ENCODE results near the gene FOXO3.
"Not testable (repeated sequence)": the region's sequence is repeated elsewhere in the genome, so short reads cannot be mapped to it uniquely, and the experiment has no call there.

The FOXO3 gene

DNA sequence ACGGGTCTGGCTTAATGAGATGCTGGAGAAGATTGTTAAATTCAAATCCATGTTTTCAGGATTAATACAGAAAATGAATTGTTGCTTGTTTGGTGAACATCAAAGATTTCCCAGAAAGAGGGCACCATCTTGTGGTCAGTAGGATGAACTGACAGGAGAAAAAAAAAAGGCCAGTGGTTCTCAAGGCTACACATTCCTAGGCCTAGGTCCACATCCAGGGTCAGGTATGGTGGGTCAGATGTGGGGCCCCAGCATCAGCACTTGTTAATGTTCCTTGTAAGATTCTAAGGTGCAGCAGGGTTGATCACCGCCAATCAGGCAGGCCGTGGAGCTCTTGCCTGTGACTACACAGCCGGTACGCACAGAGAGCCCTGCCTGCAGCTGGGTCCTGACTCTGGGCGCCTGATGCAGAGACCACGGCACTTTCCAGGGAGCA lies 34.0 kb upstream of the FOXO3 start:
- H3K18ac ChIP-seq (ENCODE audit: low read length) = no peak overlapping the region
- no peaks in the 10 kb centered on the region for H3K79me2 ChIP-seq (ENCODE audit: control insufficient read depth, insufficient read depth, low read length)
- H3K23ac ChIP-seq (ENCODE audit: low read length) = no peak overlapping the region
- H3K4me2 ChIP-seq (ENCODE audit: low read length) = no peak overlapping the region
- no peak overlapping the region for H2AK5ac ChIP-seq (ENCODE audit: low read length)
- no peaks in the 10 kb centered on the region for H3K36me3 ChIP-seq (ENCODE audit: control insufficient read depth, insufficient read depth, low read length)
- no peaks in the 10 kb centered on the region for H3K27me3 ChIP-seq (ENCODE audit: insufficient read depth, low read length, poor library complexity)
- H3K4me3 ChIP-seq (ENCODE audit: low read length) = no peak overlapping the region
- H2BK15ac ChIP-seq (replicated peaks; ENCODE audit: low read depth) = no peak overlapping the region
- H3K4ac ChIP-seq (ENCODE audit: low read depth, low read length) = no peak overlapping the region
- no peaks in the 10 kb centered on the region for H3K79me1 ChIP-seq (ENCODE audit: low read length)
- DNase-seq = peak; percentile 59
- no peak overlapping the region for H3K56ac ChIP-seq (ENCODE audit: low read length)
- no peak overlapping the region for H3K9ac ChIP-seq (ENCODE audit: low read length)
- H2BK5ac ChIP-seq (ENCODE audit: low read length) = no peak overlapping the region
- no peak overlapping the region for H4K8ac ChIP-seq (ENCODE audit: low read depth, low read length)
- H2BK120ac ChIP-seq (ENCODE audit: low read depth, low read length) = no peak overlapping the region
- no peaks in the 10 kb centered on the region for H3K4me1 ChIP-seq (ENCODE audit: control insufficient read depth, low read depth, low read length)
- H3K27ac ChIP-seq (ENCODE audit: low read depth, low read length) = no peak overlapping the region
- H4K5ac ChIP-seq (ENCODE audit: low read length) = no peak overlapping the region
- no CpG with 5 or more reads among the region's 7 CpGs for whole genome bisulfite sequencing (ENCODE audit: extremely low coverage, insufficient coverage, low lambda C conversion rate)

DNA sequence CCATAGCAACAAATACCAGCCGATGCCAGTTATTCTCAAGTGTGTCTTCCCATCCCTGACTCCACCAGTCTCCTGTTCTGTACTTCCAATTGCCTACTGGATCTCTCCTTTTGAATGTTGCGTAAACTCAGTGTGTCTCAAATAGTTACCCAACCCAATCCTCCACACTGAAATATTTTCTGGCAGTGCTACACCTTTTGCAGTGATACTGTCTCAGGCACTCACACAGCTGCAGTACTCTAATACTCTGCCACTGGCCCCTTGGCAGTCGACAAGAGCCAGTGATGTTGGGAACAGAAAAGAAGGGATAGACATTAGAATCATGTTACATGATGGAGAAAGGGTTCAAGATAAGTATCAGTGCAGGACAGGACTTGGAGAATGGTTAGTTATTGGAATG lies 31.8 kb upstream of the FOXO3 start:
- H3K4me2 ChIP-seq (ENCODE audit: low read length) = no peak overlapping the region
- no peak overlapping the region for H3K56ac ChIP-seq (ENCODE audit: low read length)
- no peak overlapping the region for H2AK5ac ChIP-seq (ENCODE audit: low read length)
- H2BK15ac ChIP-seq (replicated peaks; ENCODE audit: low read depth) = no peak overlapping the region
- no peak overlapping the region for H3K27ac ChIP-seq (ENCODE audit: low read depth, low read length)
- DNase-seq = no peak
- no peak overlapping the region for H4K8ac ChIP-seq (ENCODE audit: low read depth, low read length)
- H3K36me3 ChIP-seq (ENCODE audit: control insufficient read depth, insufficient read depth, low read length) = no peaks in the 10 kb centered on the region
- no peak overlapping the region for H3K9ac ChIP-seq (ENCODE audit: low read length)
- H3K23ac ChIP-seq (ENCODE audit: low read length) = no peak overlapping the region
- no peak overlapping the region for H2BK120ac ChIP-seq (ENCODE audit: low read depth, low read length)
- WGBS (ENCODE audit: extremely low coverage, insufficient coverage, low lambda C conversion rate) = no CpG with 5 or more reads among the region's 3 CpGs
- H3K4ac ChIP-seq (ENCODE audit: low read depth, low read length) = no peak overlapping the region
- H4K5ac ChIP-seq (ENCODE audit: low read length) = no peak overlapping the region
- no peaks in the 10 kb centered on the region for H3K4me1 ChIP-seq (ENCODE audit: control insufficient read depth, low read depth, low read length)
- H3K27me3 ChIP-seq (ENCODE audit: insufficient read depth, low read length, poor library complexity) = no peaks in the 10 kb centered on the region
- no peak overlapping the region for H3K18ac ChIP-seq (ENCODE audit: low read length)
- no peaks in the 10 kb centered on the region for H3K79me2 ChIP-seq (ENCODE audit: control insufficient read depth, insufficient read depth, low read length)
- no peak overlapping the region for H3K4me3 ChIP-seq (ENCODE audit: low read length)
- no peak overlapping the region for H2BK5ac ChIP-seq (ENCODE audit: low read length)
- no peaks in the 10 kb centered on the region for H3K79me1 ChIP-seq (ENCODE audit: low read length)

DNA sequence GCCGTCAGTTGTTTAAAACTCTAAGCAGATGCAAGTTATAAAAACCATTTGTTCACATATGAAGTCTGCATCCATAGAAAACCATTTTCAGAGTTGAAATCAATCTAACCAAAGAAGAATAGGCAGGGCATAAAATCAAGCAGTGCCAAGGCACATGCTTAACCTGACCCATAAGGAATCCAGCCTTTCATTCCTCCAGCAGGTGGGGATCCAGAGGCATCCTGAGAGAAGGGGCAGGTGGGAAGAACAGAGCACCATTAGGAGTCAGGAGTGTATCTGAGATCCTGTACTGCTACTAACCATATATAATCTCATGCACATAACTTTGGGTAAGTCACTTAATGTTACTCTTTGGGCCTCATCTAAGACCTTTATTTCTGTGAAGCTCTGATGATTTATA lies 29.4 kb upstream of the FOXO3 start:
- H3K4me1 ChIP-seq (ENCODE audit: control insufficient read depth, low read depth, low read length) = no peaks in the 10 kb centered on the region
- H3K27ac ChIP-seq (ENCODE audit: low read depth, low read length) = no peak overlapping the region
- H2BK15ac ChIP-seq (replicated peaks; ENCODE audit: low read depth) = no peak overlapping the region
- no peaks in the 10 kb centered on the region for H3K79me2 ChIP-seq (ENCODE audit: control insufficient read depth, insufficient read depth, low read length)
- no peak overlapping the region for H2BK120ac ChIP-seq (ENCODE audit: low read depth, low read length)
- H3K27me3 ChIP-seq (ENCODE audit: insufficient read depth, low read length, poor library complexity) = no peaks in the 10 kb centered on the region
- H3K4ac ChIP-seq (ENCODE audit: low read depth, low read length) = no peak overlapping the region
- H3K23ac ChIP-seq (ENCODE audit: low read length) = no peak overlapping the region
- WGBS (ENCODE audit: extremely low coverage, insufficient coverage, low lambda C conversion rate) = no CpG with 5 or more reads among the region's 1 CpG
- H2BK5ac ChIP-seq (ENCODE audit: low read length) = no peak overlapping the region
- H3K36me3 ChIP-seq (ENCODE audit: control insufficient read depth, insufficient read depth, low read length) = no peaks in the 10 kb centered on the region
- H3K4me3 ChIP-seq (ENCODE audit: low read length) = no peak overlapping the region
- no peak overlapping the region for H3K56ac ChIP-seq (ENCODE audit: low read length)
- no peak overlapping the region for H4K5ac ChIP-seq (ENCODE audit: low read length)
- DNase-seq = peak; percentile 34
- H4K8ac ChIP-seq (ENCODE audit: low read depth, low read length) = no peak overlapping the region
- no peak overlapping the region for H3K4me2 ChIP-seq (ENCODE audit: low read length)
- H3K9ac ChIP-seq (ENCODE audit: low read length) = no peak overlapping the region
- H2AK5ac ChIP-seq (ENCODE audit: low read length) = no peak overlapping the region
- no peaks in the 10 kb centered on the region for H3K79me1 ChIP-seq (ENCODE audit: low read length)
- H3K18ac ChIP-seq (ENCODE audit: low read length) = no peak overlapping the region

DNA sequence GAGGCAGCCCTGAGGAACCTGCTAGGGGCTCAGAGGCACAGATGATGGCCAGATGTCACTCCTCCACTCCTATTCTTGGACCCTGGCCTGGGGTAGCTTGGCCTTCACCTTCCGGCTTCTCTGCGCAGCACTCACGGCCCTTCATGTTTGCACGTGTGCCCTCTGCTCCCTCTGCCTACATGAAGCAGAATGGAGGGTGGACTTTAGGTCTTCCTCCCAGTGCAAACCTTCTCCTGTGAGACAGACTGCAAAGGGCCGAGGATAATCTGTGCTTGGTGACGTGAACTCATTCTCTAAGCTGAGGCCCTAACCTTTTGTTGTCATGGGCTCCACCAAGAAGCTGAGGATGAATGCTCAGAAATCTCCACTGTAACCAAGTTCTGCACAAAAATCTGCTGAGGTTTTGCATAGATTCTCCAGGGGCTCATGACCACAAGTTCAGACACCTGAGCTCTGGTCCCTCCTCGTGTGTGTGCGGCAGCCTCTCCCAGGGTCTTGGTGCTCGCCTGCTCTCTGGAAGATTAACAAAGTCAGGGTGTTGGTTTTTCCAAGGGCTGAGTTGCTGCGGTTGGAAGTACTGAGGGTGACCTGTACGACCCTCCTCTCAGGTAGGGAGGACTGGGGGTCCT lies 25.5 kb upstream of the FOXO3 start:
- Histone ChIP-seq H3K56ac (ENCODE audit: low read length) (no peak overlapping the region), H3K4ac (ENCODE audit: low read depth, low read length) (no peak overlapping the region), H2BK120ac (ENCODE audit: low read depth, low read length) (no peak overlapping the region), H3K4me3 (ENCODE audit: low read length) (no peak overlapping the region), H3K27me3 (ENCODE audit: insufficient read depth, low read length, poor library complexity) (no peaks in the 10 kb centered on the region), H3K4me1 (ENCODE audit: control insufficient read depth, low read depth, low read length) (no peaks in the 10 kb centered on the region), H4K5ac (ENCODE audit: low read length) (no peak overlapping the region), H2BK15ac (replicated peaks; ENCODE audit: low read depth) (no peak overlapping the region), H3K27ac (ENCODE audit: low read depth, low read length) (no peak overlapping the region), H3K79me2 (ENCODE audit: control insufficient read depth, insufficient read depth, low read length) (no peaks in the 10 kb centered on the region), H3K9ac (ENCODE audit: low read length) (no peak overlapping the region), H2BK5ac (ENCODE audit: low read length) (no peak overlapping the region), H3K18ac (ENCODE audit: low read length) (no peak overlapping the region), H4K8ac (ENCODE audit: low read depth, low read length) (no peak overlapping the region), H2AK5ac (ENCODE audit: low read length) (no peak overlapping the region), H3K79me1 (ENCODE audit: low read length) (no peaks in the 10 kb centered on the region), H3K4me2 (ENCODE audit: low read length) (no peak overlapping the region), H3K36me3 (ENCODE audit: control insufficient read depth, insufficient read depth, low read length) (no peaks in the 10 kb centered on the region), H3K23ac (ENCODE audit: low read length) (no peak overlapping the region)
- no CpG with 5 or more reads among the region's 11 CpGs for WGBS (ENCODE audit: extremely low coverage, insufficient coverage, low lambda C conversion rate)
- no peak for DNase-seq

DNA sequence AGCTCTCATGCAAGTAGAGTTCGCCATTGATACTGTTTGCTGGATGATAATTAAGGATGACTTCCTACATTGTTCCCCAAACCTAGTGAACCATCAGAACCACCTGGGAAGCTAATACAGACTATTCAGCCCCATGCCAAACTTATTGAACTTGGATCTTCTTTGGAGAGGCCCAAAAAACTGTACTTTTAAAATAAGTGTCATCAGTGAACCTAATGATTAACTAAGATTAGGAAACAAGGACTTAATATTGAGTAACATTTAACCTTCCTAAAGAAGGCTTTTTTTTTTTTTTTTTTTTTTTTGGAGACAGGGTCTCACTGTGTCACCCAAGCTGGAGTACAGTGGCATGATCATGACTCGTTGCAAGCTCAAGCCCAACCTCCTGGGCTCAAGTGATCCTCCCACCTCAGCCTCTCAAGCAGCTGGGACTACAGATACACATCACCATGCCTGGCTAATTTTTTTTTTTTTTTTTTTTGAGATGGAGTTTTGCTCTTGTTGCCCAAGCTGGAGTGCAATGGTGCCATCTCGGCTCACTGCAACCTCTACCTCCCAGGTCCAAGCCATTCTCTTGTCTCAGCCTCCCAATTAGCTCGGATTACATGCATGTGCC lies 24.7 kb upstream of the FOXO3 start:
- not testable (repeated sequence) for H3K4me1 ChIP-seq (ENCODE audit: control insufficient read depth, low read depth, low read length); H4K5ac ChIP-seq (ENCODE audit: low read length); H2BK120ac ChIP-seq (ENCODE audit: low read depth, low read length); H3K56ac ChIP-seq (ENCODE audit: low read length); H3K79me1 ChIP-seq (ENCODE audit: low read length); H3K27ac ChIP-seq (ENCODE audit: low read depth, low read length); H2BK15ac ChIP-seq (replicated peaks; ENCODE audit: low read depth); DNase-seq; H3K4me2 ChIP-seq (ENCODE audit: low read length); H2AK5ac ChIP-seq (ENCODE audit: low read length); H3K23ac ChIP-seq (ENCODE audit: low read length); H3K9ac ChIP-seq (ENCODE audit: low read length); H3K4ac ChIP-seq (ENCODE audit: low read depth, low read length); H3K18ac ChIP-seq (ENCODE audit: low read length); H4K8ac ChIP-seq (ENCODE audit: low read depth, low read length); H3K79me2 ChIP-seq (ENCODE audit: control insufficient read depth, insufficient read depth, low read length); H3K27me3 ChIP-seq (ENCODE audit: insufficient read depth, low read length, poor library complexity); H3K36me3 ChIP-seq (ENCODE audit: control insufficient read depth, insufficient read depth, low read length); H3K4me3 ChIP-seq (ENCODE audit: low read length); H2BK5ac ChIP-seq (ENCODE audit: low read length)
- WGBS (ENCODE audit: extremely low coverage, insufficient coverage, low lambda C conversion rate) = no CpG with 5 or more reads among the region's 4 CpGs

Data from mesendoderm (in vitro differentiated cells).